Measurements from ENCODE around the gene HBQ1. TPM values are rescaled to one million over a fixed set of nuclear protein-coding genes. Genes with fewer than 3 reads are reported as not detected.
"Not testable (repeated sequence)": the region's sequence is repeated elsewhere in the genome, so short reads cannot be mapped to it uniquely, and the experiment has no call there.

Gene HBQ1
- polyA plus RNA-seq, 3 donors = 0.67 to 0.98 (median 0.78) TPM

- DNase-seq (ENCODE audit: extremely low read depth in 1 of 11, low read depth in 9 of 11, low spot score in 4 of 11) = no peak
Observed at GRCh38 chr16:187330-187729, 7.1 kb downstream of the HBQ1 start.

DNA sequence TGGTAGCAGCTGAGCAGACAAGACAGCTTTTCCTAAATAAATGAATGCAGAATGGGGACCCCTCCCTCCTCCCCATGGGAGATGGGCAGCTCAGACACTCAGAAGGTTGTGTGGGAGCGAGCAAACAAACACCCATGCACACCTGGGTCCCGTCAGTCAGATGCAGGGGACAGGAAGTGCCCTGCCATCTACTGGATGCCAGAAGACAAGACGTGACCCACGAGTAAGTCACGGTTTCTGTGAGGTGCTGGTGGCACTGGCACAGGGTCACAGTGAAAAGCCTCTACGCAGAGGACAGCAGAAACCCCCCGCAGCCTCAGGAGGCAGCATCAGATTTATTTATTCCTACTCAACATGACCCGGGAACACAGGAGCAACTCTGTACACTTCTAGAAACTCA is 8.4 kb downstream of the HBQ1 start:
- DNase-seq (ENCODE audit: extremely low read depth in 1 of 11, low read depth in 9 of 11, low spot score in 4 of 11) = no peak

- DNase-seq (ENCODE audit: extremely low read depth in 1 of 11, low read depth in 9 of 11, low spot score in 4 of 11) = no peak
Observed at GRCh38 chr16:189604-190186, 9.4 kb downstream of the HBQ1 start.

GRCh38 chr16:191831-192230 is 11.6 kb downstream of the HBQ1 start:
- no peak for DNase-seq (ENCODE audit: extremely low read depth in 1 of 11, low read depth in 9 of 11, low spot score in 4 of 11)

GRCh38 chr16:192686-193085 is 12.4 kb downstream of the HBQ1 start:
- no peak for DNase-seq (ENCODE audit: extremely low read depth in 1 of 11, low read depth in 9 of 11, low spot score in 4 of 11)

DNA sequence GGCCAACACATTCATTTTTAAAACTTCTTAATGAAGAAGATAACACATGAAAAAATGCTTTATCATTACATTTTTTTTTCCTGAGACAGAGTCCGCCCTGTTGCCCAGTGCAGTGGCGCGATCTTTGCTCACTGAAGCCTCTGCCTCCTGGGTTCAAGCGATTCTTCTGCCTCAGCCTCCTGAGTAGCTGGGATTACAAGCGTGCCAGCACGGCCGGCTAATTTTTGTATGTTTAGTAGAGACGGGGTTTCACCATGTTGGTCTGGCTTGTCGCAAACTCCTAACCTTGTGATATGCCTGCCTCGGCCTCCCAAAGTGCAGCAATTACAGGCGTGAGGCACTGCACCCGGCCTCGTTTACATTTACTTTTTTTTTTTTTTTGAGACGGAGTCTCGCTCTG is 13.2 kb downstream of the HBQ1 start:
- DNase-seq (ENCODE audit: extremely low read depth in 1 of 11, low read depth in 9 of 11, low spot score in 4 of 11) = no peak

GRCh38 chr16:194516-194915 is 14.3 kb downstream of the HBQ1 start:
- DNase-seq (ENCODE audit: extremely low read depth in 1 of 11, low read depth in 9 of 11, low spot score in 4 of 11) = no peak

- no peak for DNase-seq (ENCODE audit: extremely low read depth in 1 of 11, low read depth in 9 of 11, low spot score in 4 of 11)
Observed at GRCh38 chr16:200388-200787, 20.1 kb downstream of the HBQ1 start.

DNA sequence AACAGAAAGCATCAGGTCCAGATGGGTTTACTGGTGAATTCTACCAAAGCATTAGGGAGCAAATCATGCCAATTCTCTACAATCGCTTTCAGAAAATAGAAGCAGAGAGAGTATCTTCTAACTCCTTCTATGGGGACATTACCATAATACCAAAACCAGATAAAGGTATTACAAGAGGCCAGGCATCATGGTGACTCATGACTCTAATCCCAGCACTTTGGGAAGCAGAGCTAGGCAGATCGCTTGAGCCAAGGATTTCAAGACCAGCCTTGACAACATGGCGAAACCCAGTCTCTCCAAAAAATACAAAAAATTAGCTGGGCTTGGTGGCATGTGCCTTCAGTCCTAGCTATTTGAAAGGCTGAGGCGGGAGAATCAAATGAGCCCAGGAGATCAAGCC is 23.0 kb downstream of the HBQ1 start:
- no peak for DNase-seq (ENCODE audit: extremely low read depth in 1 of 11, low read depth in 9 of 11, low spot score in 4 of 11)

GRCh38 chr16:204046-204445 is 23.8 kb downstream of the HBQ1 start:
- DNase-seq (ENCODE audit: extremely low read depth in 1 of 11, low read depth in 9 of 11, low spot score in 4 of 11) = not testable (repeated sequence)

DNA sequence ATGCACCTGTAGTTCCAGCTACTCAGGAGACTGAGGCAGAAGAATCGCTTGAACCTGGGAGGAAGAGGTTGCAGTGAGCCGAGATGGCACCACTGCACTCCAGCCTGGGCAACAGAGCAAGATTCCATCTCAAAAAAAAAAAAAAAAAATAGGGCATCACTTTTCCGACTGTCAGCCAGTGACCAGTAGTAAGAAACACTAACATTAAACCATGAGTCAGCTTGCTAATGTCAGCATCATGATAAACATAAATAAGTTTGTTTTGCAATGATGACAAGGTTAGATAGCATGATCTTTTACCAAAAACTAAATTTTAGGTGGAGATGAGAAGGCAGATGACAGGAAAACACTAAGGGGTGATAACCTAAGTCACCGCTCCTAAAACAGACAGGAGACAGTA is 29.1 kb downstream of the HBQ1 start:
- DNase-seq (ENCODE audit: extremely low read depth in 1 of 11, low read depth in 9 of 11, low spot score in 4 of 11) = not testable (repeated sequence)

- DNase-seq (ENCODE audit: extremely low read depth in 1 of 11, low read depth in 9 of 11, low spot score in 4 of 11) = not testable (repeated sequence)
Observed at GRCh38 chr16:211631-212180, 31.4 kb downstream of the HBQ1 start.

- DNase-seq (ENCODE audit: extremely low read depth in 1 of 11, low read depth in 9 of 11, low spot score in 4 of 11) = no peak
Observed at GRCh38 chr16:212999-213398, 32.7 kb downstream of the HBQ1 start.

DNA sequence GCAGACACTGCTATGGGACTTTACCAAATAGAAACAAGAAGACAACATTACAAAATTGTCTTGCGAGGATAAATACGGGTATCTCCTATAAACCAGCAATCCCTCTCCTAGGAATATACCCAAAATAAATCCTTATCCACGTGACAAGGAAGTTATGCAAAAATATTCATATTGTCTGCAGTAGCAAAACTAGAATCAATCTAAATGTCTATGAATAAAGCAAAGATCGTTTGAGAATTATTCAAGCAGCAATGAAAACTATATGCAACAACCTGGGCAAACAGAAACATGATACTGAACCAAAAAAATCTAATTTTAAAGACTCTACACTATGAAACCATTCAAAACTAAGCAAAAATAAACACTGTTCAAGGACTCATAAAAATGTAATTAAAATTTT is 39.8 kb downstream of the HBQ1 start:
- no peak for DNase-seq (ENCODE audit: extremely low read depth in 1 of 11, low read depth in 9 of 11, low spot score in 4 of 11)

GRCh38 chr16:228151-228851 is 48.0 kb downstream of the HBQ1 start:
- DNase-seq (ENCODE audit: extremely low read depth in 1 of 11, low read depth in 9 of 11, low spot score in 4 of 11) = no peak

DNA sequence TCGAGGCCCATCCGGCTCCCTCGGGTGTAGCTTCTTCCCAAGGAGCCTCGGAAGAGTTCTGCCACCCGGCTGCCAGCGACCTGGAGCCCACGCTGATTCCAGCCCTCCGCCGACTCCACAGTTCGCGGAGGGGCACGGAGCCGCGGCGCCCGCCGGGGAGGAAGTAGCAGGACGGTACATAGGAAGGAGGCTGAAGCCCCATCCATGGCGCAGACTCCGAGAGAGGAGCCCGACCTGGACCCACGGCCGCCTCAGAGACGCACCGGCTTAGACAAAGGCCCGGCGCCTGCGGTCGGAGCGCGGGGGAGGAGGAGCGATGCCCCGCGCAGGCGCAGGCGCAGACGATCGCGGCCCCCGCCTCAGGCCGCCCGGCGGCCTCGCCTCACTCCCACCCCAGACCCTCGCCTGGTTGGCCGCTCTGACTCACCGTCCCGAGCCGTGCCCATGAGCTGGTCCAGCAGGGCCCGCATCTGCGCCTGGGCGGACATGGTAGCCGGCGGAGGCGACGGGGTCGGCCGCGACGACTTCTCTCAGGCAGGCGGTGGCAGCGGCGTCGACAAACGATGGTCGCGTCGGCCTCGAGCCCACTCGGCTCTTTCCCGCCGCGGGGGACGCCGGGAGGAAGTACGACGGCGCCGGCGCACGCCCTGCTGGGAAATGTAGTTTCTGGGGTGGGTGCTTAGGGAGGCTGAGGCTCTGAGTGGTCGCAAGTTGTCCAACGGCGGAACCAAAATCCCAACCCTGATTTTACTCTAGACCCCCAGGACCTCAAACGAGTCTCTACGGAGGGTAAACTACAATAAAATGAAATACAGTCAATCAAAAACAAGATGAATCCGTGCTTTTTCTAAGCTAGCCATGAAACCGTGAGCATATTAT is 48.8 kb downstream of the HBQ1 start, which contains the start of gene LUC7L:
Gene LUC7L, minus strand, starts transcription at position 598 of the 879 bp plus-strand sequence. Its CDS starts 110 bp downstream, at position 488.
- peak; percentile 74 to 92 (median 86) for DNase-seq (ENCODE audit: extremely low read depth in 1 of 11, low read depth in 9 of 11, low spot score in 4 of 11)

DNA sequence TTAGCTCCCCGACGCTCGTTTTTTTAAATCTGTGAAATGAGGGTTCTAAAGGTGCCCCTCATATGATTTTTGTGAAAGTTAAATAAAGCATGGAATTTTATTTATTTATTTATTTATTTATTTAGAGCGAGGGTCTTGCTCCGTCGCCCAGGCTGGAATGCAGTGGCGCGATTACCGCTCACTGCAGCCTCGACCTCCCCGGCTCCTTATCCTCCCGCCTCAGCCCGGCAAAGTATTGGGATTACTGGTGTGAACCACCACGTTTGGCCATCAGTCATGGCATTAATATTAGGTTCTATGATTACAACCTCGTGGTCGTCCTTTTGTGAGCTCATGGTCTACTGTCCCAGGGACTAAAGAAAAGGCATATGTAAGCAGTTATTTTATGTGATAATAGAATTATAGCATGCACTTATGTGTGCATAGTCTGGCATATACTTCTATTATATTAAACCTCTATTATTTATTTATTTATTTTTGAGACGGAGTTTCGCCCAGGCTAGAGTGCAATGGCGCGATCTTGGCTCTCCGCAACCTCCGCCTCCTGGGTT is 49.5 kb downstream of the HBQ1 start:
- no peak for DNase-seq (ENCODE audit: extremely low read depth in 1 of 11, low read depth in 9 of 11, low spot score in 4 of 11)

DNA sequence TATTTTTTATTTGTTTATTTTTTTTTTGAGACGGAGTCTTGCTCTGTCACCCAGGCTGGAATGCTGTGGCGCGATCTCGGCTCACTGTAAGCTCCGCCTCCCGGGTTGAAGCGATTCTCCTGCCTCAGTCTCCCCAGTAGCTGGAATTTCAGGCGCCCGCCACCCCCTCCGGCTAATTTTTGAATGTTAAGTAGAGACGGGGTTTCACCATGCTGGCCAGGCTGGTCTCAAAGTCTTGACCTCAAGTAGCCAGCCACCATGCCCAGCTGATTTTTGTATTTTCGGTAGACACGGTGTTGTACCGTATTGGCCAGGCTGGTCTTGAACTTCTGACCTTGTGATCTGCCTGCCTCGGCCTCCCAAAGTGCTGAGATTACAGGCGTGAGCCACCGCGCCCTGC is 50.1 kb downstream of the HBQ1 start:
- not testable (repeated sequence) for DNase-seq (ENCODE audit: extremely low read depth in 1 of 11, low read depth in 9 of 11, low spot score in 4 of 11)

All from renal cortex interstitium (tissue), 11 donors.